ENCODE results near the gene SLC7A4.

SLC7A4 gene

GRCh38 chr22:20983081-20983771 is 49.1 kb downstream of the SLC7A4 start:
- no peak for DNase-seq

DNA sequence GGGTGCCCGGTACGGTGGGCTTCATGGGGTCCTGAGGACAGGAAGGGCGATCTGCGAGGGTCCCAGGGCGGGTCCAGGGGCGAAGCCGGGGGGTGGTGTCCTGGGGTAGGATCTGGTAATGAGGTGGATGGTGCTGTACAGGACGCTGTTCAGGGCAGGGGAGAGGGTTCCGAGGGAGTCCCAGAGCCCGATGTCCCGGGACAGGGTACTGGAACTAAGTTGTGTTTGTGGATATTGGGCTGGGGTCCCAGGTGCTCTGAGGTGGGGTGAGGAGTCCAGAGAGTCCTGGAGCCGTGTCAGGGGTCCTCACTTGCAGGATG is 49.8 kb downstream of the SLC7A4 start:
- DNase-seq, result no peak

DNA sequence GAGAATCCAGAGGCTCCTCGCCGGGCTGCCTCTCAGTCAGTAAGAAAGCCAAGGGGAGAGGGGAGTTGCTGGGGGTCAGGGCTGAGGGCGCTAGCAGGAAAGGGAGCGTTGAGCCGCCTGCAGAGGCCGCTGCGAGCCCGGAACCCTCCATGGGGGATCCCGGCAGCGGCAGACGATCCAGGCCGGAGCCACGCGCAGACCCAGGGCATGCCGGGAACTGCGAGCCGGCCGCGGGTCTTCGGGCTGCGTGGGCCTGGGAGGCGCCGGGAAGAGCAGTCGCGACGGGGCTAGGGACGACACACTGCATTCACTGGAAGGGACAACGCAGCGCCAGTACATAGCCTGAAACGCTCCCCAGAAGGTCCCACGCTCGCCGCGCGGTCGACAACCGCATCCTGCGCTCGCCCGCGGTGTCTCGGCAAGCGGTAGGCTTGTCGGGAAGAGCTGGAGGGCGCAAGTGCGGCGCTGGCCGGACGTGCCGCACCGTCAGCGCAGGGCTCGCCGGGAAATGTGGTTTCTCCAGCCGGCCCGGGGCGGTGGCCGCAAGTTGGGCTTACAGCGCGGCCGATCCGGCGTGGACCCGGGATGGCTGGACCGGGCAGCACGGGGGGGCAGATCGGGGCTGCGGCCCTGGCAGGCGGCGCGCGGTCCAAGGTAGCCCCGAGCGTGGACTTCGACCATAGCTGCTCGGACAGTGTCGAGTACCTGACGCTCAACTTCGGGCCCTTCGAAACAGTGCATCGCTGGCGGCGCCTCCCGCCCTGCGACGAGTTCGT is 50.4 kb downstream of the SLC7A4 start, which contains the start of gene LZTR1:
TSS of gene LZTR1 (plus strand) at position 511 of the 776 bp plus-strand sequence. CDS start at position 586, 75 bp downstream.
- DNase-seq, result peak; percentile 14

GRCh38 chr22:20980938-20981722 is 51.2 kb downstream of the SLC7A4 start:
- DNase-seq, result no peak

GRCh38 chr22:20980523-20980922 is 51.8 kb downstream of the SLC7A4 start:
- DNase-seq, result no peak

GRCh38 chr22:20979940-20980453 is 52.4 kb downstream of the SLC7A4 start:
- DNase-seq, result no peak

- no peak for DNase-seq
Measured at GRCh38 chr22:20979243-20979809, 53.0 kb downstream of the SLC7A4 start.

Measured in NCI-H2029 treated with DMSO at 0.1 percent for 48 hours (cell line).